ENCODE measurements around the gene TFDP1. TPM values are rescaled to one million over a fixed set of nuclear protein-coding genes. Genes with fewer than 3 reads are reported as not detected.

Gene TFDP1
- total RNA-seq, 1 donor from 2014 or later, result 36.1 TPM

DNA sequence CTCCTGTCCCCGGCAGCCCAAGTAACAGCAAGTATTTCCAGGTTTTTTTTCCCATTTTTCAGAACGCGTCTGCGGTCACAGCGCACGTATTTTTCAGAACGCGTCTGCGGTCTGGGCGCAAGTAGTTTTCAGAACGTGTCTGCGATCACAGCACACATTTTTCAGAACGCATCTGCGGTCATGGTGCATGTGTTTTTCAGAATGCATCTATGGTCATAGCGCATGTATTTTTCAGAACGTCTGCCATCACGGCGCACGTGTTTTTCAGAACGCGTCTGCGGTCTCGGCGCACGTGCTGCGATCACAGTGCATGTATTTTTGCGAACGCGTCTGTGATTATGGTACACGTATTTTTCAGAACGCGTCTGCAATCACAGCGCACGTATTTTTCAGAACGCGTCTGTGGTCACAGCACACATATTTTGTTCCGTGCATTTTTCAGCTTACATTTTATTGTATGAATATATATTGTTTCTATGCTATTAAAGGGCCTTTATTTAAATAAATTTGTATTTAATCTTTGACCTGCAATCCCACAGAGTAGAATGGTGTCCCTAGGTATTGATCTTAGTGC, 53.7 kb downstream of the TFDP1 start:
- intact Hi-C loops (cut with DNase I), result no loop called here
- DNase-seq (ENCODE audit: low spot score) (peak; percentile 22), ATAC-seq (no peak)

DNA sequence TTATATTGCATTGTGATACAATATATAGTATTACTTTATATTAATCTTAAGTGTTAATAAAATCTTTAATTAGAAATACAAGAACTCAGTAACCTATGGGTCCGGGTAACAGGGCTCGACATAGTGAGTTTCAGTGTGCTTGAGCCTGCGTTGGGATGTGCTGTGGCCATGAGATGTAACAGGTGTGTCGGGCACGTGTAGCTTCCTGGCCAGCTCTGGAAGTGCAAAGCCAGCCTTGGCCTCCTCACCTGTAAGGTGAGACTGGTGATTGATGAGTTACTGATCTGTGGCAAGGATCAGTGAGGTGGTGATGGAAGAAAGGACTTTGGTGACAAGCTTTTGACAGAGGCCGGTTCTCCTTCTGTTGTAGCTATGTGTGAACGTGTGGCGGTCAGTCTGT, 54.3 kb downstream of the TFDP1 start:
- peak; percentile 26 for DNase-seq (ENCODE audit: low spot score)
- no peak for ATAC-seq
- intact Hi-C loops (cut with DNase I), result no loop called here

DNA sequence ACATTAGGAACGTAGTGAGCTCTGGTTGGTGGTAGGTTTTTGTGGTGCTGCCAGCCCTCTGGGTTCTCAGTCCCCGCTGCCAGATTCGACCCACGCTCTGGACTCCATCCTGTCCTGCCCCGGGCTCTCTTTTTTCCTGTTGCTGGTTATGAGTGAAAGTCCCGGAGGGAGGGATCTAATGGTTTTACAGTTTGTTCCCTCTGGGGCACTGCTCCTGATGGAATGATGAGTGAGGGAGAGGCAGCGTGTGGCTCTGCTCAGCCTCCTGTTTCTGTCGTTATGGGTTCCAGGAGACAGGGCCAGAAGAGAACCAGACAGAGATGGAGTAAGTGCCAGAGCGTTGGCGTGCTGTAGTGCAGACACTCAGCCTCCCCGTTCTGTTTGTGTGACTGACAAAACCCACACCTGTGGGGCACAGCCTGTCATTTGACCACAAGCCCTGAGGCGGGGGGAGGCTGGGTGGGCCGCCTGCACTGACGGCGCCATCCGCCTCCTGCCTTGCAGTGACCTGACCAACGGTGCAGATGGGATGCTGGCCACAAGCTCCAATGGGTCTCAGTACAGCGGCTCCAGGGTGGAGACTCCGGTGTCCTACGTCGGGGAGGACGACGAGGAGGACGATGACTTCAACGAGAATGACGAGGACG, 55.2 kb downstream of the TFDP1 start:
- intact Hi-C loops (cut with DNase I), result no loop called here
- ATAC-seq, result no peak
- DNase-seq (ENCODE audit: low spot score), result peak; percentile 43

DNA sequence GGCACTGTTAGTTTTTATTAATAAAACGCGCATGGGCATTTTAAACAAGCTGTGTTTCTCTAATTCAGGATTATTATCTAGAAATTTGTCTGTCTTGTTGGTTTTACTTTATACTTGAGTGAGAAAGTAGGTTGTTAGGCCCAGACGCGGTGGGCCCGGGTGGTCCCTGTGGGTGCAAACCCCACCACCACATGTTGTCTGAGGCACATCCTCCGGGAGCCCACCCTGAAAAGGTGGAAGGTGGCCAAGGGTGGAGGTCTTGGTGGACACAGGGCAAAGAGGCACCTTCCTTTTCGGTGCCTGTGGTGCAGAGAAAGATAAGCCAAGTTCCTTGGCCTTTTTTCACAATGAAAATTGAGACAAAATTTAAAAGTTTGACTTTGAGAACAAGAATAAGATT, 56.9 kb downstream of the TFDP1 start:
- ATAC-seq (no peak), DNase-seq (ENCODE audit: low spot score) (peak; percentile 42)
- intact Hi-C loops (cut with DNase I), result no loop called here

DNA sequence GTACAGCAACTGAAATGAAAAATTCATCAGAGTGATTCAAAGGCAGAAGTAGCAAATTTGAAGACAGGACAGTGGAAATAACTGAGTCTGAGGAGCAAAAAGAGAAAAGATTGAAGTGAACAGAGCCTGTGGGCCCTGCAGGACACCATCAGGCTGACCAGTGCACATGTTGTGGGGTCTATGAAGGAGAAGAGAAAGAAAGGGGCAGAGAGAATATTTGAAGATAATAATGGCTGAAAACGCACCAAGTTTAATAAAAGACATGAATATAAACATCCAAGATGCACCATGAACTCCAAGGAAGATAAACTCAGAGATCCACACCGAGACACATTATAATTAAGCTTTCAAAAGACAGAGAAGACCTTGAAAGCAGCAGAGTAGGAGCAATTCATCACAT, 58.0 kb downstream of the TFDP1 start:
- intact Hi-C loops (cut with DNase I), result no loop called here
- DNase-seq (ENCODE audit: low spot score), result no peak
- ATAC-seq, result no peak

DNA sequence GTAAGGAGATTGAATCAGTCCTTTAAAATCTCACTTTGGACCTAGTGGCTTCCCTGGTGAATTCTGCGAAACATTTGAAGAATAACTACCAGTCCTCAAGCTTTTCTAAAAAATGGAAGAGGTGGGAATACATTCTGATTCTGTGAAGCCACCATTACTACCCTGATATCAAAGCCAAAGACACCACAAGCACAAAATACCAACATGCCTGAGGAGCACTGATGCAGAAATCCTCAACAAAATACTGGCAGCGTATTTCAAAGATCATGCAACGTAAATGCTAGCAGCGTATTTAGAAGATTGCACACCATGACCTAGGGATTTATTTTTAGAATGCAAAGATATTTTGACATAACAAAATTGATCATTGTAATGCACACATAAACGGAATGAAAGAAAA, 59.0 kb downstream of the TFDP1 start:
- ATAC-seq (no peak), DNase-seq (ENCODE audit: low spot score) (no peak)
- intact Hi-C loops (cut with DNase I), result no loop called here

DNA sequence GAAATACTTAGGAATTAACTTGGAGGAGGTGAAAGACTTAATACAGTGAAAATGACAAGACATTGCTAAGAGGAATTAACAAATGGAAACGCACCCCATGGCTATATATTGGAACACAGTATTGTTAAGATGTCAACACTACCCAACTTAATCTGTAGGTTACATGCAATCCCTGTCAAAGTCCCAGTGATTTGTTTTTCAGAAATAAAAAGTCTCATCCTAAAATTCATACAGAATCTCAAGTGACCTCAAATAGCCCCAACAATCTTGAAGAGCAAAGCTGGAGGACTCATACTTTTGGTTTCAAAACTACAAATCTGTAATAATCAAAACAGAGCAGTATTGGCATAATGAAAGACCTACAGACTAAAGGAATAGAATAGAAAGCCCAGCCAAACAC, 60.2 kb downstream of the TFDP1 start:
- intact Hi-C loops (cut with DNase I), result no loop called here
- DNase-seq (ENCODE audit: low spot score) (no peak), ATAC-seq (no peak)

DNA sequence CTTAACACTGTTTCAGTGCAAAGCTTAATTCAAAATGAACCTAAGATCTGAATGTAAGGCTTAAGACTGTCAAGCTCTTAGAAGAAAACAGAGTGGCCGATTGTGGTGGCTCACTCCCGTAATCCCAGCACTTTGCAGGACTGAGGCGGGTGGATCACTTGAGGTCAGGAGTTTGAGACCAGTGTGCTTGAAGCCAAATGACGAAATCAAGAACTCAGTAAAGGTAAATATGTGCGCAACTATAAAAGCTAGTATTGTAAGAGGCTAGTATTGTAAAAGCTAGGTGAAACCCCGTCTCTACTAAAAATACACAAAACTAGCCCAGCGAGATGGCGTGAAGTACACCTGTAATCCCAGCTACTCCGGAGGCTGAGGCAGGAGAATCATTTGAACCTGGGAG, 60.8 kb downstream of the TFDP1 start:
- intact Hi-C loops (cut with DNase I), result no loop called here
- DNase-seq (ENCODE audit: low spot score), result no peak
- no peak for ATAC-seq

DNA sequence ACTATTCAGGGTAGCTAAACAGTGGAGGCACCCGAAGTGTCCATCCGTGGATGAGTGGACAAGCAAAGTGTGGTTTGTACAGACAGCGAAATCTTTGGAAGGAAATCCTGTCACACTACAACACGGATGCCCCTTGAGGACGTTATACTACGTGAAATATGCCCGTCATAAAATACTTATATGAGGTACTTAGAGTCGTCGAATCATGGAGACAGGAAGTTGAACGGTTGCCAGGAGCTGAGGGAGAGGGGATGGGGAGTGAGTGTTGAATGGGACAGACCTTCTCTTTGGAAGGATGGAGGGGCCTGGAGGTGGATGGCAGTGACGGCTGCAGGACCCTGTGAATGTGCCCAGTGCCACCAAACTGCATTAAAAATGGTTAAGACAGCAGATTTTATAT, 61.8 kb downstream of the TFDP1 start:
- intact Hi-C loops (cut with DNase I), result no loop called here
- no peak for ATAC-seq
- DNase-seq (ENCODE audit: low spot score), result peak; percentile 33

DNA sequence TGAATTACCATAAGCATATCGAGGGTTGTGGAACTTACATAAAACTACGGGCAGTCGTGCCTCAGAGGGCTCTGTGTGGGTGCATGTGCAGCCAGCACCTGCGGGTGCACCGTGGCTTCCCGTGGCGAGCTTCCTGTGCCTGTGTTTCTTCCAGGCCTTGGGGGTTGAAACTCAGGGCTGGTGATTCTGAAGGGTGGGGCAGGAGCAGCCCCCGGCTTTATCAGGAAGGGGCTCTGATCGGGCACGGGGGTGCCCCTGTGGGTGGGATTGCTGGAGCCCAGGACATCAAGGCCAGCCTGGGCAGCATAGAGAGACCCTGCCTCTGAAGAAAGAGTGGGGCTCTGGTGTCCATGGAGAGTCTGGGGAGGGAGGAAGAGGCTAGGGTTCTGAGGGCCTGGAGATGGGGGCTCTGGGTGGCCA, 62.4 kb downstream of the TFDP1 start:
- intact Hi-C loops (cut with DNase I), result no loop called here
- DNase-seq (ENCODE audit: low spot score) (peak; percentile 53), ATAC-seq (peak; percentile 8)

DNA sequence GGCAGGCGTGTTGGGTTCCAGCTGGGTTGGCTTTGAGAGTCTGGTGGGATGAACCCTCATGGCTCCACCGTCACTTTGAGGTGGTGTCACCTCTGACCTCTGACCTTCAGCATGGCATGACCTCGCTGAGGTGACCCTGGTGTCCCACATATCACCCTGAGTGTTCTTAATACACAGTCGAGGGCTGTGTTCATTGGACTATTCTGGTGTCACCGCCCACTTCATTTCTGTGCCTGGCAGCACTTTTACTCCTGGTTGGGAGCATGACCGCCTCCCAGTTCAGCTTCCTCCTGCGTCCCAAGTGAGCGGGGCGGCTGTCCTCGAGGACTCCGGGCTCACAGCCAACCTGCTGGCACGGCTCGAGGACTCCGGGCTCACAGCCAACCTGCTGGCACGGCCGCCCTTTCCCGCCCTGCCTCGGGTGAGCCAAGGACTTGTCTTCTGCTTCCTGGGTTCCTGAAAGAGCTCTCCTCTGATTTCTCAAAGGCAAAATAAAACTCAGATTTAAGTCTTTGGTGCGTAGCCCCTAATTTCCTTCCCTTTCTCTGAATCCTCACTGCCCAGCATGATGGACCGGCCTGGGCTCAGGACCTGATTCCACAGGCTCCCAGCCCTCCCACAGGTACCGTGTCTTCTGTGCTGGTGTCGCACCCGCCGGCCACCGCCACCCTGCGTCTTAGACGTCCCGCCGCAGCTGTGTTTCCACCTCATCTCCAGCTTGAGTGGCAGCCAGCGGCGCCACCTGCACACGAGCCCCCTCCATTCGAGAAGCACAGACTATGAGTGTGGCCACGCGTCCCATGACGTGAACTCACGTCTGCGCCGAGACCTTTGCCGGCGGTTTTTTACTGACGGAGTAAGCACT, 63.0 kb downstream of the TFDP1 start:
- intact Hi-C loops (cut with DNase I), result no loop called here
- ATAC-seq (peak; percentile 95), DNase-seq (ENCODE audit: low spot score) (peak; percentile 93)

DNA sequence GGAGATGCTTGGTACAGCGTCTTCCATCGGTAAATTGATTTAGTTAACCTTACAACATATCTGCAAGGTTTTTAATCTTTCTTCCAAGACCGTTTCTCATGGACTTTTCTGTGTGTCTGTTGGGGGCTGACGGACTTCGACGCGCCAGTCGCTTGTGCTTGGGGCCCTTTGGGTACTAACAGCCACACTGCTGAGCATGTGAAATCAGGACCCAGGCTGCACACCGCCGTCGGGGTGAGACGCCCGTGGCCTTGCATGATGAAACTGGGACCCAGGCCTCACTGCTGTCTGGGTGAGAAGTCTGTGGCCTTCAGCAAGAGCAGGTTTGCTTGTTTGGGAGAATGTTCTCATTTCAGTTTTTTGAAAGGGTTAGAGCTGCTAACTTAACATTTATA, 63.7 kb downstream of the TFDP1 start:
- intact Hi-C loops (cut with DNase I), result no loop called here
- DNase-seq (ENCODE audit: low spot score) (peak; percentile 56), ATAC-seq (no peak)

DNA sequence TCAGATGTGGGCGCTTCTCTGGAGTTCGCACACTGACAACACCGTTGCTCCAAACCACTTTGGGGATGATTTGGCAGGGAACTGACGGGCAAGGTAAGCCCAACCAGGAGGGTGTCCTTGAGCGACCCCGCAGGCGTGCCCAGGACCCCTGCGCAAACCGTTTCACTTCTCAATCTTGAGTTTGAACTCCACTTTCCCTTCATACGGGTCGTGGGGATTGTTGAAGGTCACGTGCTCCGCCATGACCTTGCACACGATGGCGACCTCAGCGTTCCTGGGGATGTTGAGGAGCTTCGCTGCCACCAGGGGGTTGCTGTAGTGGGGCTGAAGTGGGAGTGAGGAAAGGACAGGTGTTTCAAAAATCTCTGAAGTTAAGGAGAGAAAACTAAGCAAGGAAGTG, 64.7 kb downstream of the TFDP1 start:
- intact Hi-C loops (cut with DNase I), result no loop called here
- no peak for ATAC-seq
- peak; percentile 40 for DNase-seq (ENCODE audit: low spot score)

DNA sequence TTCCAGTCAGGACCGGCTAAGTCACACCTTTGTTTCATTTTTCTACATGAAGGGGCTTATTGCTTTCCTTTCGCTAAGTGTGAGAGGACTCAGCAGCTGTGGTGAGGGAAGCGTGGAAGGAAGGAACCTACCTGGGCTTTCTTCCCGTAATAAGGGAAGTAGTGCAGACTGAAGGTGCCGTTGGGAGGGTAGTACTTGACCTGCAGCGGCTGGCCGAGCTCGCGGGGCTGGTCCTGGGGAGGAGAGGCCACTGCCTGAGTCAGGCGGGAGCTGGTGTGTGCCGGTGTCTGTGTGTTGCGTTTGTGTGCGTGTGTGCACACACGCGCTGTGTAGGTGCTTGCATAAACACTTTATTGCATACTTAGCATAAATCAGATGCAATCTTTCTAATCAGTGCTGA, 65.7 kb downstream of the TFDP1 start:
- no peak for ATAC-seq
- intact Hi-C loops (cut with DNase I), result no loop called here
- peak; percentile 27 for DNase-seq (ENCODE audit: low spot score)

DNA sequence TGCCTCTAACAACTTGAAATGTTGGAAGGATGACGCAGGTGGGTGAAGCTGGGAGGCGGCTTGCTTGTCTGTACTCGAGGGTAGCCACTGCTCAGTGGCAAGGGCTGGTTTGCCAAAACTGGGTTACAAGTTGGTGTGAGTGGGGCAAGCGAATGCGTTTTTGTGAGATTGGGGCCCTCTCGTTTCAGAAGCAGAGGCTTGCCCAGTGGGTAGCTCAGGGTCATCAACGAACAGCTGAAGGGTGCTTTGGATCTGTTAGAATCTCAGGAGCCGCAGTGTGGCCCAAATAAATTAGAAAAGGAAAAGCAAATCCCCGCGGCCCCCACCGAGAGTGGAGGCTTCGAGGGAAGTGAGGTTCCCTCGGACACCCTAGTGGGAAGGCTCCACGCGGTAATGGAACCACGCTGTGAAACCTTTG, 66.2 kb downstream of the TFDP1 start:
- intact Hi-C loops (cut with DNase I), result no loop called here
- ATAC-seq (no peak), DNase-seq (ENCODE audit: low spot score) (peak; percentile 41)

DNA sequence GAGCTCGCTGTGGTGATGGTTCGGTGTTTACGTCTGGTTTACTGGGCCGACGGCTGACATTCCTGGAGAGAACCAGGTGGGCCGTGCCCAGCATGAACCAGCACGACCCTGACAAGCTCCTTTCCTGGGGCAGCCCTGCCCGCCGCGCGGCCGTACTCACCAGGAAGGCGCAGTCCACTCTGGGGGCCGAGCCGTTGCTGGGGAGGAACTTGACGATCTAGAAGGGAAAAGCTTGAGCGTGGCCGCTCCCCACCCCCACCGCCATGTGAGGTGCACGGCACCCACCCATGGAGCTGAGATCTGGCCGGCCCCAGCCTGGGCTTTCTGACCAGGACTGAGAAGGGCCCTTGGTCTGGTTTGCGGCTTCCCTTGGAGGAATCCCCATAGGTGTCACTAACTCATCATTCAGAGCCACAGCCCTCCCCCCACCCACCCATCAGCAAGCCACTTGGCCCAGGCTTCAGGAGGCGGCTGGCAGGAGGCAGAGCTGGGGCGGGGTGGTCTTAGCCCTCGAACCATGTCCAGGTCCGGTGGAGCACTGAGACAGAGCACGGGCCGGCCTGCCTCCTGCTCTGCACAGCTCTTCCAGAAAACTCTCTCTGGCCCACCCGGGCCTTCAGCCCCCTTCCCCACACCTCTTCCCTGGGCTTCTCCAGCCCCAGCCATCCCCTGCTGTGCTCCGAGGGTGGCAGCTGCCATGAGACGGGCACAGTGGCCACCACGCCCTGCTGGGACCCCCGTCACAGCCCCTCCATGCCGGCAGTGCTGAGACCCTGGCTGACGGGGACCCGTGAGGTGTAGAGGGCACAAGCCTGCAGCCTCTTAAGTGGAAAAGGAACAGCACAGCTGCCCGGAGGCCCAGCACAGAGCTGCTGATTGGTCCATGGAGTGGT, 67.2 kb downstream of the TFDP1 start:
- DNase-seq (ENCODE audit: low spot score) (peak; percentile 61), ATAC-seq (no peak)
- intact Hi-C loops (cut with DNase I), result no loop called here

DNA sequence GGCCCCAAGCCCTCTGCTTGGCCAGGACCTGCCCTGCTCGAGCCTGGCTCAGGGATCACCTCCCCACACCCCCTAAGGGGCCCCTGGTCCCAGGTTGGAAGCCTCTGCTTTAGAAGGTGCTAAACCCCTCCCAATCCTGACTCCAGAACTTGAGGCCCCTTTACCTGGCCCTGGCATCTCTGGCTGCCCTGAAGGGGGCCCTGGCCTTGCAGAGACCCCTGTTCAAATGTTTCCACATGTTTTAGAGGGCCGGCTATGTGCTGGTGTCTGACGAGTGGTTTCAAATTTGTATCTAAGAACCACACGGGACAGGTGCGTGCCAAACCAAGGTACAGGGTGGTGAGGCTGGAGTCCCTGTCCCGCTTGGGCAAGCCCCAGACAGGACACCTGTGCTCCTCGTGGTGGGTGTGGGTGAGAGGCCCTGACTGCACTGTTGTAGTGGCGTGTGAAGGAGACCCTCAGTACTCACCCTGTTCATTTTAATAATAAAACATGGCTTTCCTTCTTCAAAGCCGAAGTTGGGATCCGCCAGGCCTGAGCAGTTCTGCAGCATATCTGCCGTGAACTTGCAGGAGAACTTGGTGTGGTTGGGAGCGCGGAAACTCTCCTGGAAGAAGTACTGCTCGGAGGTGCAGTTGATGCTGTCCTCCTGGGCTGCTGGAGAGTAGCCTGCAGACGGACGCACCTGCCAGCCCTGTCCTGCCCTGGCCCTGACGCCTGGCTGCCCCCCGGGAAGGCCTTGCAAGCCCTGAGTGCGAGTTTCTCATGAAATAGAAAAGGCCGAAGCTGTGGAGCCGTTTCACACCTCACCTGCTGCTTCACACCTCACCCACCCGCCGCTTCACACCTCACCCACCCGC, 68.1 kb downstream of the TFDP1 start:
- intact Hi-C loops (cut with DNase I), result no loop called here

More for the DNA sequence above, 68.1 kb downstream of the TFDP1 start:
- no peak for ATAC-seq
- DNase-seq (ENCODE audit: low spot score), result peak; percentile 51
